DOHH2 (cell line): ENCODE results near the gene ASPDH.

Experiments used
- H3F3A ChIP-seq: fragments of 200-600 bp; sonication (generic), shearing (Covaris generic); 2 replicates; pipeline ENCODE4 v1.6.0; 2016; ENCODE audit warnings: antibody characterized with exemption, mild to moderate bottlenecking; ENCODE audit not compliant: control insufficient read depth, insufficient read depth
- H3K27ac ChIP-seq: fragments of 200-600 bp; sonication (generic); 2 replicates; pipeline ENCODE4 v1.5.1; 2014; ENCODE audit warnings: low read depth, mild to moderate bottlenecking, low read length, moderate library complexity
- H3K27me3 ChIP-seq: fragments of 200-600 bp; sonication (generic); 2 replicates; pipeline ENCODE4 v1.6.1; 2014; ENCODE audit warnings: mild to moderate bottlenecking, low read length, mixed read lengths; ENCODE audit not compliant: control insufficient read depth
- H3K36me3 ChIP-seq: fragments of 200-600 bp; sonication (generic); 2 replicates; pipeline ENCODE4 v1.6.1; 2014; ENCODE audit warnings: mild to moderate bottlenecking, low read length, moderate library complexity, mixed read lengths; ENCODE audit not compliant: control insufficient read depth
- H3K4me1 ChIP-seq: fragments of 200-600 bp; sonication (generic); 2 replicates; pipeline ENCODE4 v1.6.1; 2014; ENCODE audit warnings: mild to moderate bottlenecking, low read length, mixed read lengths; ENCODE audit not compliant: control insufficient read depth
- H3K4me2 ChIP-seq: fragments of 200-600 bp; sonication (generic); 2 replicates; pipeline ENCODE4 v1.6.0; 2014; ENCODE audit warnings: mild to moderate bottlenecking, low read length, moderate library complexity
- H3K4me3 ChIP-seq: fragments of 200-600 bp; sonication (generic); 2 replicates; pipeline ENCODE4 v1.5.1; 2014; ENCODE audit warnings: mild to moderate bottlenecking, low read length, mixed read lengths
- H3K79me2 ChIP-seq: fragments of 200-600 bp; sonication (generic); 2 replicates; pipeline ENCODE4 v1.6.1; 2014; ENCODE audit warnings: mild to moderate bottlenecking, low read length, mixed read lengths; ENCODE audit not compliant: control insufficient read depth
- H3K9me2 ChIP-seq: fragments of 200-600 bp; sonication (generic); replicated peaks from 2 replicates; pipeline ENCODE4 v1.6.1; 2014; ENCODE audit warnings: mild to moderate bottlenecking, low read length, mixed read lengths; ENCODE audit not compliant: control insufficient read depth
- H3K9me3 ChIP-seq: fragments of 200-600 bp; sonication (generic); 2 replicates; pipeline ENCODE4 v1.6.1; 2014; ENCODE audit warnings: antibody characterized with exemption, low read length, mixed read lengths; ENCODE audit not compliant: control insufficient read depth, insufficient read depth
- H4K20me1 ChIP-seq: fragments of 200-600 bp; sonication (generic); 2 replicates; pipeline ENCODE4 v1.6.0; 2014; ENCODE audit warnings: low read depth, mild to moderate bottlenecking, antibody characterized with exemption, low read length, moderate library complexity; ENCODE audit not compliant: control insufficient read depth, insufficient read depth
- CTCF ChIP-seq: fragments of 200-600 bp; sonication (generic); IDR thresholded peaks from one replicate; pipeline ENCODE4 v1.5.1; 2014; ENCODE audit warnings: antibody characterized with exemption, mild to moderate bottlenecking, low read depth, low read length; ENCODE audit not compliant: poor library complexity, severe bottlenecking
- EZH2phosphoT487 ChIP-seq: fragments of 200-600 bp; sonication (generic); IDR thresholded peaks from 2 replicates; pipeline ENCODE4 v1.6.1; 2017; ENCODE audit warnings: borderline replicate concordance, mild to moderate bottlenecking, antibody characterized with exemption, low read length, moderate library complexity, mixed read lengths

The ASPDH gene

DNA sequence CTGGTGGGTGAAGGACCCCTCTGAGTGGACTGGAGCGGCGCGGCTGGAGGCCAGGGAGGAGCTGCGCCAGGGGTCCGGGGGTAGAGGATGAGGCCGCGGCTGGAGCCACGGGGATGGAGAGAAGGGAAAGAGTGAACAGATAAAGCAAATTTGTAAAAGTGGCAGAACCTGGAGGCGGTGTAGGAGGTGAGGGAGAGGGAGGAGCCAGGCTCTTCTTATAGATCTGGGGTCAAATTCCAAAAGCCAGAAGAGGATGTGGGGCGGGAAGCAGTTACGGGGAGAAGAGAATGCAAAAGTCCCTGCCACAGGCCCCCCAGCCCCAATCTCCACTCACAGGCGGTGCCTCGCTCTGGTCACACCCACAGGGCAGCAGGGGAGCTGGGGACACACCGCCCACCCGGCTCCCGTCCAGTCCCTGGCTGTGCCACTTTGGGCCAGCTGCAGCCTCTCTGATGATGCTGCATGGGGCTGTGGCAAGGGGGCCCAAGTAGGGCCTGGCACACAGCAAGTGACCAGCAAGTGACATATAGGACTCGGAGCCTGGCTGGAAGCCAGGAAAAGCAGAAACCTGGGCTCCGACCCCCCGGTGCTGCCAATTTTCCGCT, 43.4 kb upstream of the ASPDH start:
- no peaks in the 10 kb centered on the region for H3K9me3 ChIP-seq
- peak overlapping the region; percentile 79; the same call in 1 of the 2 replicates for H3K4me3 ChIP-seq
- H3K9me2 ChIP-seq = no peaks in the 10 kb centered on the region
- no peaks in the 10 kb centered on the region for H3K36me3 ChIP-seq
- H3K4me2 ChIP-seq = peak overlapping the region; percentile 94
- peaks cover 9% of the 10 kb centered on the region for H3K4me1 ChIP-seq
- H4K20me1 ChIP-seq = no peaks in the 10 kb centered on the region
- no peak for TF ChIP-seq CTCF
- no peak for TF ChIP-seq EZH2phosphoT487
- H3K27me3 ChIP-seq = peaks cover 9% of the 10 kb centered on the region; the same call in 1 of the 2 replicates
- no peaks in the 10 kb centered on the region for H3F3A ChIP-seq
- no peak overlapping the region for H3K27ac ChIP-seq
- H3K79me2 ChIP-seq = no peaks in the 10 kb centered on the region

GRCh38 chr19:50556282-50557008, 42.7 kb upstream of the ASPDH start:
- no peak for TF ChIP-seq EZH2phosphoT487
- peak; percentile 100 for TF ChIP-seq CTCF
- no peaks in the 10 kb centered on the region for H3K9me2 ChIP-seq
- H3K79me2 ChIP-seq = no peaks in the 10 kb centered on the region
- no peaks in the 10 kb centered on the region for H4K20me1 ChIP-seq
- H3K27me3 ChIP-seq = peaks cover 9% of the 10 kb centered on the region; the same call in 1 of the 2 replicates
- no peaks in the 10 kb centered on the region for H3K36me3 ChIP-seq
- no peaks in the 10 kb centered on the region for H3F3A ChIP-seq
- H3K27ac ChIP-seq = no peak overlapping the region
- H3K9me3 ChIP-seq = no peaks in the 10 kb centered on the region
- peak overlapping the region; percentile 79 for H3K4me3 ChIP-seq
- H3K4me1 ChIP-seq = peaks cover 9% of the 10 kb centered on the region
- H3K4me2 ChIP-seq = peak overlapping the region; percentile 94

DNA sequence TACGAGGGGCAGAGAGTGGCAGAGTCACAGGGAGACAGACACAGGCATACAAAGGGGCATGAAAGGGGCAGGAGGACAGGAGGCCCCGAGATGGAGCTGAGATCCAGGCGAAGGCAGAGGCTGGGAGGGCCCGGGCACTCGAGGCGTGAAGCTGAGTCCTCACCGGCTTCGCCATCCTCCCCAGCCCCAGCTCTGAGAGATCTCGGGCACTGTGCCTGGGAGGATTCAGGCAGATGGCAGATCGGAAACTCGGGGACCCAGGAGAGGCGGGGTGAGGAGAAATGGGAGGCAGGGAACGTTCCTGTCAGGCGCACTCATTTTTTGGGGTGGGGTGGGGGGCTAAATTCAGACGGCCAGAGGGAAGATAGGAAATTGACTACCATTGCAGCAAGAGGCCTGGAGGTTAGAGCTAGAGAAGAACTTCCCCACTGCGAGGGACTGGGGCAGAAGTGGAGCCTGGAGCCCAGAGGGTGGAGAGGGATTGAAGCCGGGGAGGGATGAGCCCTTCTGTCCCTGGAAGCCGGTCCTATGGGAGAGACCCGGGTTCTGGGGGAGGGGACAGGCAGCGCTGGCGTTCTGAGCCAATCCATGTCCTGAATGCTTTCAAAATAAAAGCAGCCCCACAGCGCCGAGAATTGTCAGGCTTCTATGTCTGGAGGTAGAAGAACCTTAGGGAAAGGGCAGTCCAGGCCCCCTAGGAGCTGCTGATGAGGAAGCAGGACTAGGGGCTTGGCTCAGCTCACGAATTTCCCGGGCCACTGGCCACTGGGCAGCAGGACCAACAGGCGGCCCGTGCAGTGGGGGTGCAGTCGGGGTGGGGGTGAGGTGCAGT, 42.0 kb upstream of the ASPDH start:
- Histone ChIP-seq H4K20me1 (no peaks in the 10 kb centered on the region), H3K36me3 (no peaks in the 10 kb centered on the region), H3K27ac (no peak overlapping the region), H3K27me3 (peaks cover 9% of the 10 kb centered on the region; the same call in 1 of the 2 replicates), H3K9me3 (no peaks in the 10 kb centered on the region), H3K79me2 (no peaks in the 10 kb centered on the region), H3F3A (no peaks in the 10 kb centered on the region), H3K4me1 (peaks cover 9% of the 10 kb centered on the region), H3K4me3 (peak overlapping the region; percentile 79), H3K9me2 (no peaks in the 10 kb centered on the region), H3K4me2 (peak overlapping the region; percentile 94)
- no peak for TF ChIP-seq CTCF
- TF ChIP-seq EZH2phosphoT487 = no peak
